HUES48 (cell line): ENCODE data around the gene LRRK2.

Source experiments
- H3K27ac ChIP-seq: one replicate; pipeline ENCODE4 v1.7.0; 2013; ENCODE audit warnings: low read depth, low read length, inconsistent platforms
- H3K27me3 ChIP-seq: 2 replicates; pipeline ENCODE4 v1.6.1; 2013; ENCODE audit warnings: mild to moderate bottlenecking, low read length; ENCODE audit not compliant: control insufficient read depth, insufficient read depth
- H3K36me3 ChIP-seq: 2 replicates; pipeline ENCODE4 v1.6.1; 2013; ENCODE audit warnings: low read length; ENCODE audit not compliant: control insufficient read depth, insufficient read depth
- H3K4me1 ChIP-seq: 2 replicates; pipeline ENCODE4 v1.6.1; 2013; ENCODE audit warnings: mild to moderate bottlenecking, low read length; ENCODE audit not compliant: control insufficient read depth, insufficient read depth
- H3K4me3 ChIP-seq: 2 replicates; pipeline ENCODE4 v1.5.1; 2013; ENCODE audit warnings: mild to moderate bottlenecking, low read depth, low read length
- H3K9ac ChIP-seq: 2 replicates; pipeline ENCODE4 v1.6.1; 2013; ENCODE audit warnings: mild to moderate bottlenecking, low read depth, low read length, moderate library complexity
- H3K9me3 ChIP-seq: 2 replicates; pipeline ENCODE4 v1.6.1; 2013; ENCODE audit warnings: low read length; ENCODE audit not compliant: control insufficient read depth, insufficient read depth

LRRK2 gene

DNA sequence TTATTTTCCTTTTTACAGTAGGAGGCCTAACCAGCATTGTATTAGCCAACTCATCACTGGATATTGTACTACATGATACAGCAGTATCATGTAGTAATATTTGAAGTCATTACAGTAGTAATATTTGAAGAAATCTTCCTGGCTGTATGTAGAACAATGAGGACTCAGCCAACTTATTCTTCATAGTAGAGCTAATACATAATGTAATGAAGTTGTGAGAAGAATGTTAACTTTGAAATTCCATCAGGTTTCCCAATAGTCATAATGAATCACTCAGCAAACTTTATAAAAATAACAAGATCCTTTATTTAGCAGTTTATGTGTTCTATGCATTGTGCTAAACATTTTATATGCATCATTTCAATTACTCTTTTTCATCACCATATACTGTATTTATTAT is 61.8 kb downstream of the LRRK2 start:
- no peaks in the 10 kb centered on the region for H3K27me3 ChIP-seq
- H3K9me3 ChIP-seq, result no peaks in the 10 kb centered on the region
- H3K4me3 ChIP-seq, result no peak overlapping the region
- no peaks in the 10 kb centered on the region for H3K36me3 ChIP-seq
- H3K27ac ChIP-seq, result no peak overlapping the region
- H3K4me1 ChIP-seq, result no peaks in the 10 kb centered on the region
- H3K9ac ChIP-seq, result no peak overlapping the region

GRCh38 chr12:40287369-40287975 is 62.7 kb downstream of the LRRK2 start:
- no peaks in the 10 kb centered on the region for H3K36me3 ChIP-seq
- no peaks in the 10 kb centered on the region for H3K4me1 ChIP-seq
- no peak overlapping the region for H3K9ac ChIP-seq
- no peak overlapping the region for H3K27ac ChIP-seq
- H3K27me3 ChIP-seq, result no peaks in the 10 kb centered on the region
- no peak overlapping the region for H3K4me3 ChIP-seq
- no peaks in the 10 kb centered on the region for H3K9me3 ChIP-seq

GRCh38 chr12:40292788-40293429 is 68.1 kb downstream of the LRRK2 start:
- H3K9ac ChIP-seq, result no peak overlapping the region
- no peak overlapping the region for H3K27ac ChIP-seq
- H3K27me3 ChIP-seq, result no peaks in the 10 kb centered on the region
- H3K36me3 ChIP-seq, result no peaks in the 10 kb centered on the region
- no peaks in the 10 kb centered on the region for H3K9me3 ChIP-seq
- H3K4me1 ChIP-seq, result no peaks in the 10 kb centered on the region
- H3K4me3 ChIP-seq, result no peak overlapping the region

DNA sequence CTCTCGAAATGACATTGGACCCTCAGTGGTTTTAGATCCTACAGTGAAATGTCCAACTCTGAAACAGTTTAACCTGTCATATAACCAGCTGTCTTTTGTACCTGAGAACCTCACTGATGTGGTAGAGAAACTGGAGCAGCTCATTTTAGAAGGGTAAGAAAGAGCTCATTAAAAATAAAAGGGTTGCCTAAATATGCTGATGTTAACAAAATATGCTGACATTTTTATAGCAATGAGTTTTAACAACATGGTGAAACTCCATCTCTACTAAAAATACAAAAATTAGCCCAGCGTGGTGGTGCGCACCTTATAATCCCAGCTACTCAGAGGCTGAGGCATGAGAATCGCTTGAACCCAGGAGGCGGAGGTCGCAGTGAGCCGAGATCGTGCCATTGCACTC is 73.5 kb downstream of the LRRK2 start:
- H3K27ac ChIP-seq, result no peak overlapping the region
- no peak overlapping the region for H3K4me3 ChIP-seq
- H3K9me3 ChIP-seq, result no peaks in the 10 kb centered on the region
- H3K27me3 ChIP-seq, result no peaks in the 10 kb centered on the region
- no peak overlapping the region for H3K9ac ChIP-seq
- no peaks in the 10 kb centered on the region for H3K36me3 ChIP-seq
- H3K4me1 ChIP-seq, result no peaks in the 10 kb centered on the region

DNA sequence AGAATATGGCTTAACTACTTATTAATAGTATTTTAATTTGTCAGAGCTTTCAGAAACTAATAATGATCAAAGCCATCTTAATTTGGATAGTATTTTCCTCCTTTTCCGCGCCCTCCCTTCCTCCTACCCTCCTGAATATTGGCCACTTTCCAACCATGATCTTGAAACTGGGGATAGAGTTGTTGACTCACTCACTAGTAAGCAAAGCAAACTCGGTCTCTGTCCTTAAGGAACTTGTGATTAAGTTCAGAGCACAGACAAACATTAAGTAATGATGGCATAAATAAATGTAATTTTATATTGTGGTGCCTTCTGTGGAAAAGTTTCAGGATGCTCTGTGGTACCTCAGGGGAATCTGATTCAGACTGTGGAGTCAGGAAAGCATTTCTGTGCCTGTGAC is 75.7 kb downstream of the LRRK2 start:
- H3K4me1 ChIP-seq, result no peaks in the 10 kb centered on the region
- H3K4me3 ChIP-seq, result no peak overlapping the region
- no peak overlapping the region for H3K9ac ChIP-seq
- no peaks in the 10 kb centered on the region for H3K9me3 ChIP-seq
- H3K27ac ChIP-seq, result no peak overlapping the region
- H3K36me3 ChIP-seq, result no peaks in the 10 kb centered on the region
- no peaks in the 10 kb centered on the region for H3K27me3 ChIP-seq

DNA sequence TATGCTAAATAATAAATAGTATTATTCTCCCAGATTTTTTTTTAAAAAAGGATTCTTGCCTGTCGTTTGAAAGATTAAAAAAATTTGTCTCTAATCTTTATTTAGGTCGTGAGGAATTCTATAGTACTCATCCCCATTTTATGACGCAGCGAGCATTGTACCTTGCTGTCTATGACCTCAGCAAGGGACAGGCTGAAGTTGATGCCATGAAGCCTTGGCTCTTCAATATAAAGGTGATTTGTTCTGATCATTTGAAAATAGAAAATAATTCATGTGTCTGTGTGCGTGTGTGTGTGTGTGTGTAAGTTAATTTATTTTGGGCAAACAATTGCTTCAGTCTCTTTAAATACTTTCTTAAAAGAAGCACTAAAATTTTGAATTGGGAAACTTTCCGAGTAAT is 84.2 kb downstream of the LRRK2 start:
- Histone ChIP-seq H3K9me3 (no peaks in the 10 kb centered on the region), H3K9ac (no peak overlapping the region), H3K36me3 (no peaks in the 10 kb centered on the region), H3K27me3 (no peaks in the 10 kb centered on the region), H3K27ac (no peak overlapping the region), H3K4me1 (no peaks in the 10 kb centered on the region), H3K4me3 (no peak overlapping the region)

- Histone ChIP-seq H3K4me3 (no peak overlapping the region), H3K9me3 (no peaks in the 10 kb centered on the region), H3K9ac (no peak overlapping the region), H3K4me1 (no peaks in the 10 kb centered on the region), H3K27ac (no peak overlapping the region), H3K27me3 (no peaks in the 10 kb centered on the region), H3K36me3 (no peaks in the 10 kb centered on the region)
Measured at GRCh38 chr12:40310211-40310610, 85.4 kb downstream of the LRRK2 start.

- no peak overlapping the region for H3K27ac ChIP-seq
- H3K36me3 ChIP-seq, result no peaks in the 10 kb centered on the region
- H3K4me1 ChIP-seq, result no peaks in the 10 kb centered on the region
- H3K9ac ChIP-seq, result no peak overlapping the region
- no peaks in the 10 kb centered on the region for H3K27me3 ChIP-seq
- no peak overlapping the region for H3K4me3 ChIP-seq
- no peaks in the 10 kb centered on the region for H3K9me3 ChIP-seq
Measured at GRCh38 chr12:40312196-40312595, 87.4 kb downstream of the LRRK2 start.

GRCh38 chr12:40312982-40313576 is 88.3 kb downstream of the LRRK2 start:
- Histone ChIP-seq H3K9me3 (no peaks in the 10 kb centered on the region), H3K36me3 (no peaks in the 10 kb centered on the region), H3K27ac (no peak overlapping the region), H3K27me3 (no peaks in the 10 kb centered on the region), H3K4me1 (no peaks in the 10 kb centered on the region), H3K4me3 (no peak overlapping the region), H3K9ac (no peak overlapping the region)

- Histone ChIP-seq H3K9ac (no peak overlapping the region), H3K27me3 (no peaks in the 10 kb centered on the region), H3K4me3 (no peak overlapping the region), H3K36me3 (no peaks in the 10 kb centered on the region), H3K4me1 (no peaks in the 10 kb centered on the region), H3K9me3 (no peaks in the 10 kb centered on the region), H3K27ac (no peak overlapping the region)
Measured at GRCh38 chr12:40313928-40314327, 89.1 kb downstream of the LRRK2 start.

DNA sequence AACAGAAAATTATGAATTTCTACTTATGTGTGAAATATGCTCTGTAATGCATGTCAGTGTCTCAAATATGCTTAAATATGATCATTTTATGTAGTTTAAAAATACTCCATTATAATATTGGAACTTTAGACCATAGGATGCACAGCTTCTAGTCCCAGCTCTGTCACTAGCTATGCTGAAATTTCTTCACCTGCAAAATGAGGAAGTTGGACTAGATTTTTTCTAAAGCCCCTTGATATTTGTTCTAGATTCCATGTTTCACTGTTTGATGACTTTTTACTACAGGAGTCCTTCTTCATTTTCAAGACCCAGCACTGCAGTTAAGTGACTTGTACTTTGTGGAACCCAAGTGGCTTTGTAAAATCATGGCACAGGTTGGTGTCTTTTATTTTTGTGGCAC is 90.1 kb downstream of the LRRK2 start:
- no peaks in the 10 kb centered on the region for H3K27me3 ChIP-seq
- no peaks in the 10 kb centered on the region for H3K4me1 ChIP-seq
- H3K4me3 ChIP-seq, result no peak overlapping the region
- no peak overlapping the region for H3K9ac ChIP-seq
- no peaks in the 10 kb centered on the region for H3K36me3 ChIP-seq
- H3K9me3 ChIP-seq, result no peaks in the 10 kb centered on the region
- H3K27ac ChIP-seq, result no peak overlapping the region
